Panc1 (cell line): Measurements from ENCODE around the gene PDE1C. TPM values are rescaled to one million over a fixed set of nuclear protein-coding genes. Genes with fewer than 3 reads are reported as not detected.

Experiments
- ATAC-seq: fragments of 200-7000 bp; cut with Tn5 transposase; 2 replicates; pipeline ENCODE4 v1.9.1; 2020; ENCODE audit warnings: mild to moderate bottlenecking, moderate library complexity
- BruUV-seq: library from RNA; stranded (reverse); fragments of 400-500 nt; replicated peaks from 2 replicates; lab custom pipeline; 2021; lab: Mats Ljungman, UMichigan
- CTCF ChIA-PET: fragments of 300-600 bp; sonication (Branson Sonifier 250); formaldehyde crosslinking; loops from one replicate; lab custom pipeline; 2022; ENCODE audit warnings: antibody characterized with exemption; lab: Charles Lee
- POLR2A ChIA-PET: fragments of 300-600 bp; sonication (Branson Sonifier 250); formaldehyde crosslinking; loops from one replicate; lab custom pipeline; 2022; ENCODE audit warnings: antibody characterized with exemption; lab: Charles Lee
- DNase-seq: peaks from one replicate; pipeline ENCODE4 v3.0.0-alpha.2; 2010; ENCODE audit warnings: low read depth, low spot score
- H3K27ac ChIP-seq: 2 replicates; pipeline ENCODE4 v1.5.1; 2011; ENCODE audit warnings: mild to moderate bottlenecking, low read length, inconsistent platforms
- H3K27me3 ChIP-seq: fragments of 200-500 bp; sonication (Bioruptor generic); 2 replicates; pipeline ENCODE4 v1.6.0; 2014; ENCODE audit warnings: low read length, inconsistent platforms; ENCODE audit not compliant: control insufficient read depth, insufficient read depth
- H3K36me3 ChIP-seq: fragments of 200-500 bp; sonication (Bioruptor generic); 2 replicates; pipeline ENCODE4 v1.5.1; 2014; ENCODE audit warnings: inconsistent platforms, mild to moderate bottlenecking, low read length, moderate library complexity; ENCODE audit not compliant: control insufficient read depth, insufficient read depth
- H3K4me1 ChIP-seq: 2 replicates; pipeline ENCODE4 v1.5.1; 2011; ENCODE audit warnings: inconsistent platforms, mild to moderate bottlenecking, low read length, moderate library complexity; ENCODE audit not compliant: control insufficient read depth, insufficient read depth
- H3K4me3 ChIP-seq, 2 experiments: 2 replicates each; pipeline ENCODE4 v1.5.1; 2011 to 2012; ENCODE audit warnings: low read depth in 2 of 2, low read length in 2 of 2, mild to moderate bottlenecking in 2 of 2, inconsistent platforms in 1 of 2, moderate library complexity in 1 of 2
- H3K9me3 ChIP-seq: fragments of 200-500 bp; sonication (Bioruptor generic); 2 replicates; pipeline ENCODE4 v1.5.1; 2014; ENCODE audit warnings: low read depth, mild to moderate bottlenecking, inconsistent platforms, low read length, moderate library complexity; ENCODE audit not compliant: control insufficient read depth, insufficient read depth
- CTCF ChIP-seq: fragments of 450-650 bp; IDR thresholded peaks from 2 replicates; pipeline ENCODE4 v1.5.1; 2017; ENCODE audit warnings: mild to moderate bottlenecking
- POLR2AphosphoS5 ChIP-seq: IDR thresholded peaks from 2 replicates; pipeline ENCODE4 v1.6.1; 2012; ENCODE audit warnings: mild to moderate bottlenecking, low read depth, low read length, moderate library complexity
- REST ChIP-seq, 2 experiments: IDR thresholded peaks; 2 replicates each; pipeline ENCODE4 v1.6.1; 2011 to 2012; ENCODE audit warnings: low read depth in 2 of 2, control low read depth in 1 of 2, low read length in 1 of 2, mild to moderate bottlenecking in 1 of 2, moderate library complexity in 1 of 2; ENCODE audit not compliant: insufficient read depth in 1 of 2
- SIN3A ChIP-seq: IDR thresholded peaks from 2 replicates; pipeline ENCODE4 v1.6.1; 2012; ENCODE audit warnings: low read depth, mild to moderate bottlenecking, low read length, moderate library complexity, borderline replicate concordance; ENCODE audit not compliant: insufficient read depth
- TCF7L2 ChIP-seq: IDR thresholded peaks from 2 replicates; pipeline ENCODE4 v1.6.1; 2011; ENCODE audit warnings: mild to moderate bottlenecking, low read depth, low read length, inconsistent platforms
- in situ Hi-C: cut with HindIII; loops from 2 replicates; pipeline ENCODE4 v1.10.0; 2016; ENCODE audit warnings: low sequenced_read_pairs, low pct_unique_long_range_greater_than_20kb
- intact Hi-C: fragments of 100-400 bp; cut with micrococcal nuclease; formaldehyde crosslinking; loops from one replicate; pipeline ENCODE4 v1.10.0; 2022; ENCODE audit not compliant: unreplicated experiment
- total RNA-seq: library from RNA; stranded (reverse); gene quantifications from one replicate; pipeline ENCODE4 v1.2.1, GENCODE V29; 2021; ENCODE audit not compliant: unreplicated experiment

Gene PDE1C
- total RNA-seq, 1 experiment from 2014 or later, result not detected

- POLR2A ChIA-PET, result no interaction called here
- intact Hi-C loops (no loop called here), in situ Hi-C loops (no loop called here)
- H3K4me1 ChIP-seq, result no peaks in the 10 kb centered on the region
- H3K9me3 ChIP-seq, result no peaks in the 10 kb centered on the region
- CTCF ChIA-PET, result no interaction called here
- TF ChIP-seq REST (IDR thresholded peaks at IDR 0.05; ENCODE audit: insufficient read depth in 1 of 2, low read depth in 2 of 2, low read length in 1 of 2) (no peak), TCF7L2 (no peak), SIN3A (no peak), CTCF (no peak), POLR2AphosphoS5 (no peak)
- ATAC-seq (no peak), DNase-seq (no peak)
- no peak overlapping the region for H3K27ac ChIP-seq
- no peaks in the 10 kb centered on the region for H3K36me3 ChIP-seq
- H3K4me3 ChIP-seq, result no peak overlapping the region
- no TSS peak for BruUV-seq
- H3K27me3 ChIP-seq, result no peaks in the 10 kb centered on the region
Measured at GRCh38 chr7:32056767-32057166, 13.4 kb downstream of the PDE1C start.

GRCh38 chr7:32053204-32053603 is 17.0 kb downstream of the PDE1C start:
- Histone ChIP-seq H3K27ac (no peak overlapping the region), H3K27me3 (no peaks in the 10 kb centered on the region), H3K4me3 (no peak overlapping the region), H3K4me1 (no peaks in the 10 kb centered on the region), H3K36me3 (no peaks in the 10 kb centered on the region), H3K9me3 (no peaks in the 10 kb centered on the region)
- TF ChIP-seq CTCF, result no peak
- TF ChIP-seq REST (IDR thresholded peaks at IDR 0.05; ENCODE audit: insufficient read depth in 1 of 2, low read depth in 2 of 2, low read length in 1 of 2), result no peak
- TF ChIP-seq SIN3A, result no peak
- TF ChIP-seq POLR2AphosphoS5, result no peak
- no peak for TF ChIP-seq TCF7L2
- intact Hi-C loops (no loop called here), in situ Hi-C loops (no loop called here)
- no TSS peak for BruUV-seq
- ATAC-seq, result no peak
- DNase-seq, result no peak
- ChIA-PET CTCF (no interaction called here), POLR2A (no interaction called here)
